GM23248 (cell line): ENCODE measurements around the gene STARD13.

Experiments
- EZH2 ChIP-seq: fragments of 200-600 bp; sonication (generic); IDR thresholded peaks from 2 replicates; pipeline ENCODE4 v1.6.1; 2018; ENCODE audit warnings: antibody characterized with exemption, mild to moderate bottlenecking; ENCODE audit not compliant: insufficient read depth, poor library complexity, severe bottlenecking
- EZH2phosphoT487 ChIP-seq: fragments of 200-600 bp; sonication (generic); IDR thresholded peaks from 2 replicates; pipeline ENCODE4 v1.6.1; 2018; ENCODE audit warnings: antibody characterized with exemption, moderate library complexity, mild to moderate bottlenecking, low read depth; ENCODE audit not compliant: insufficient read depth

GRCh38 chr13:33256148-33256840 lies 29.3 kb downstream of the STARD13 start:
- no peak for TF ChIP-seq EZH2phosphoT487
- TF ChIP-seq EZH2, result no peak
